ENCODE data around the gene CHAD.
"Not testable (repeated sequence)": the region's sequence is repeated elsewhere in the genome, so short reads cannot be mapped to it uniquely, and the experiment has no call there.

Gene CHAD

GRCh38 chr17:50452630-50453300, 15.9 kb downstream of the CHAD start:
- DNase-seq, result no peak

- no peak for DNase-seq
These were observed 16.6 kb downstream of the CHAD start for GRCh38 chr17:50451943-50452629.

GRCh38 chr17:50448643-50449042, 20.0 kb downstream of the CHAD start:
- no peak for DNase-seq

GRCh38 chr17:50447870-50448595, 20.6 kb downstream of the CHAD start:
- DNase-seq, result no peak

GRCh38 chr17:50445730-50446325, 22.9 kb downstream of the CHAD start:
- no peak for DNase-seq

- DNase-seq, result no peak
These were observed 23.6 kb downstream of the CHAD start for GRCh38 chr17:50444841-50445715.

- DNase-seq, result peak; percentile 38
These were observed 25.1 kb downstream of the CHAD start for GRCh38 chr17:50443505-50443974.

- DNase-seq, result no peak
These were observed 27.5 kb downstream of the CHAD start for GRCh38 chr17:50440838-50441829.

- DNase-seq, result no peak
These were observed 28.4 kb downstream of the CHAD start for GRCh38 chr17:50440172-50440837.

- no peak for DNase-seq
These were observed 29.7 kb downstream of the CHAD start for GRCh38 chr17:50439008-50439407.

- no peak for DNase-seq
These were observed 31.3 kb downstream of the CHAD start for GRCh38 chr17:50437409-50437808.

GRCh38 chr17:50432125-50432762, 36.4 kb downstream of the CHAD start:
- no peak for DNase-seq

GRCh38 chr17:50430821-50431618, 37.7 kb downstream of the CHAD start:
- DNase-seq, result no peak

- no peak for DNase-seq
These were observed 38.9 kb downstream of the CHAD start for GRCh38 chr17:50429793-50430192.

GRCh38 chr17:50428831-50429424, 39.8 kb downstream of the CHAD start:
- no peak for DNase-seq

- not testable (repeated sequence) for DNase-seq
These were observed 40.6 kb downstream of the CHAD start for GRCh38 chr17:50428126-50428525.

GRCh38 chr17:50426814-50427787, 41.6 kb downstream of the CHAD start:
- DNase-seq, result no peak

- no peak for DNase-seq
These were observed 42.3 kb downstream of the CHAD start for GRCh38 chr17:50426472-50426782.

All from NCI-H2171 (cell line).